Liver (tissue), 9 donors: ENCODE measurements around the gene RNF4. TPM values are rescaled to one million over a fixed set of nuclear protein-coding genes. Genes with fewer than 3 reads are reported as not detected.

ENCODE experiments used
- DNase-seq: peaks from one replicate; pipeline ENCODE4 v3.0.0-alpha.2; 2017; ENCODE audit warnings: low spot score
- H3K27ac ChIP-seq, 2 donors: one replicate each; pipeline ENCODE4 v1.7.0; 2013; ENCODE audit warnings: inconsistent platforms in 2 of 2, low read length in 2 of 2, control low read depth in 1 of 2, low read depth in 1 of 2, mild to moderate bottlenecking in 1 of 2
- H3K27me3 ChIP-seq, 4 donors: one replicate each; pipeline versions ENCODE4 v1.6.1 to v1.7.0; 2013; ENCODE audit warnings: low read length in 3 of 4, inconsistent platforms in 1 of 4, mild to moderate bottlenecking in 1 of 4, moderate library complexity in 1 of 4; ENCODE audit not compliant: control insufficient read depth in 4 of 4, insufficient read depth in 4 of 4
- H3K36me3 ChIP-seq, 4 donors: one replicate each; pipeline versions ENCODE4 v1.6.1 to v1.7.0; 2013; ENCODE audit warnings: low read length in 3 of 4, mild to moderate bottlenecking in 3 of 4, low read depth in 1 of 4, moderate library complexity in 1 of 4; ENCODE audit not compliant: control insufficient read depth in 4 of 4, insufficient read depth in 3 of 4
- H3K4me1 ChIP-seq, 4 donors: one replicate each; pipeline versions ENCODE4 v1.6.1 to v1.7.0; 2013; ENCODE audit warnings: low read length in 3 of 4, mild to moderate bottlenecking in 3 of 4, moderate library complexity in 1 of 4; ENCODE audit not compliant: control insufficient read depth in 4 of 4, insufficient read depth in 4 of 4
- H3K4me3 ChIP-seq, 3 donors: one replicate each; pipeline versions ENCODE4 v1.6.1 to v1.7.0; 2013; ENCODE audit warnings: low read length in 3 of 3, control low read depth in 1 of 3, low read depth in 1 of 3, mild to moderate bottlenecking in 1 of 3
- H3K9ac ChIP-seq, 2 donors: one replicate each; pipeline ENCODE4 v1.7.0; 2013; ENCODE audit warnings: low read length in 2 of 2, mild to moderate bottlenecking in 2 of 2, moderate library complexity in 2 of 2, control low read depth in 1 of 2, low read depth in 1 of 2
- H3K9me3 ChIP-seq, 4 donors: one replicate each; pipeline versions ENCODE4 v1.6.1 to v1.7.0; 2013; ENCODE audit warnings: low read length in 3 of 4; ENCODE audit not compliant: control insufficient read depth in 4 of 4
- GABPA ChIP-seq, 2 donors: IDR thresholded peaks in 1 of 2; conservative IDR thresholded peaks in 1 of 2; 2 replicates each; pipeline ENCODE4 v1.6.1; 2016; ENCODE audit warnings: antibody characterized with exemption in 2 of 2, mild to moderate bottlenecking in 1 of 2, moderate library complexity in 1 of 2
- HNF4A ChIP-seq, 2 donors: conservative IDR thresholded peaks; 2 replicates each; pipeline ENCODE4 v1.6.1; 2016; ENCODE audit warnings: antibody characterized with exemption in 2 of 2, mild to moderate bottlenecking in 2 of 2
- HNF4G ChIP-seq: IDR thresholded peaks from 2 replicates; pipeline ENCODE4 v1.6.1; 2016; ENCODE audit warnings: antibody characterized with exemption
- JUND ChIP-seq, 2 donors: IDR thresholded peaks; 2 replicates each; pipeline ENCODE4 v1.6.1; 2016; ENCODE audit warnings: antibody characterized with exemption in 2 of 2
- REST ChIP-seq: IDR thresholded peaks from 2 replicates; pipeline ENCODE4 v1.6.1; 2016; ENCODE audit warnings: antibody characterized with exemption, mild to moderate bottlenecking
- TAF1 ChIP-seq: conservative IDR thresholded peaks from 2 replicates; pipeline ENCODE4 v1.6.1; 2016; ENCODE audit warnings: antibody characterized with exemption, mild to moderate bottlenecking
- WGBS: extraction: QIAGEN DNeasy Blood & Tissue Kit; methylation state at CpG from one replicate; pipeline ENCODE4 v1.1.7; 2013; 5-methylcytosine and 5-hydroxymethylcytosine counted together
- polyA plus RNA-seq, 2 donors: library from polyadenylated mRNA; stranded (reverse) in 1 of 2; unstranded in 1 of 2; fragments of 200-250 nt in 1 of 2; fragments of >200 nt in 1 of 2; fragmentation: Nextera tagmentation in 1 of 2; extraction: Ambion mirVana in 1 of 2; gene quantifications; one replicate each; pipeline versions ENCODE4 v1.2.1 to v1.2.3, GENCODE V29; 2013 to 2015
- total RNA-seq, 2 donors: library from RNA; depleted of rRNA; stranded (reverse); fragments of >200 nt; gene quantifications; one replicate each; pipeline ENCODE4 v1.2.3, GENCODE V29; 2014
- TF ChIP-seq, protein P1 (sequence below): IDR thresholded peaks from 2 replicates; pipeline ENCODE4 v1.6.1; 2016; ENCODE audit warnings: antibody characterized with exemption
- TF ChIP-seq, protein P2 (sequence below): IDR thresholded peaks from 2 replicates; pipeline ENCODE4 v1.6.1; 2016; ENCODE audit warnings: antibody characterized with exemption
- TF ChIP-seq, protein P3 (sequence below): fragments of 150-350 bp; IDR thresholded peaks from 2 replicates; pipeline ENCODE4 v1.5.1; 2017; ENCODE audit warnings: improper control_type of control experiment, low read depth, low read length; ENCODE audit not compliant: missing input control
- donor health status: healthy.
- donor health status: healthy.
- donor health status: healthy.
- donor health status: healthy.
- donor health status: healthy.

The RNF4 gene
- total and polyA plus RNA-seq, 4 donors: 13.0 to 31.0 (median 17.2) TPM

DNA sequence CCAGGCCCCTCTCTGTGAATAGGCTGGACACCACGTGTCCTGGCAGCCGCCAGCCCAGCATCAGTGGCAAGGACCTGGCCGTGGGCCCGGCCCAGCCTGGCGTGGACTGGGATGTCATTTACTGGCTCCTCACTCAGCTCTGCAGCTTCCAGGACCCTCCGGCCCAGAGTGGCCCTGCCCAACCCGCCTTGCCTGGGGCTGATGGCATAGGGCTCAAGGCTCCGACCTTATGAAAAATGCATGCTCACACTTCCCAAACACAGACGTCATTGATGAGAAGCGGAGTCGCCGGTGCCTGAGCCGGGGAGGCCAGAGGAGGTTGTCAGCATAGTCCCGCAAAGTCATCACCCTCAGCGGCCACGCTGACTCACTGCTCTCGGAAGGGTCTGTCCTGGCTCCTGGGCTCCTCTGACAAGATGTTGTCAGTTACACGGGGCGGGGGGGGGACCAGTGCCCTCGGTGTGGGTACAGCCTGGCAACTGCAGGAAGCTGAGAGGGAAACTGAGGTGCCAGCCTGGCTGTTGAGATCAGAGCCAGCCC, 35.8 kb upstream of the RNF4 start:
- 83% methylated on average over 20 of the region's 20 CpGs for WGBS
- no peaks in the 10 kb centered on the region for H3K36me3 ChIP-seq
- H3K9me3 ChIP-seq: peaks cover 0 to 4% (median 1%) of the 10 kb centered on the region in 4 donors
- no peak overlapping the region for H3K27ac ChIP-seq
- no peak overlapping the region for H3K4me3 ChIP-seq
- H3K9ac ChIP-seq: no peak overlapping the region
- no peaks in the 10 kb centered on the region for H3K27me3 ChIP-seq
- no peak for DNase-seq
- TF ChIP-seq, protein P1, sequence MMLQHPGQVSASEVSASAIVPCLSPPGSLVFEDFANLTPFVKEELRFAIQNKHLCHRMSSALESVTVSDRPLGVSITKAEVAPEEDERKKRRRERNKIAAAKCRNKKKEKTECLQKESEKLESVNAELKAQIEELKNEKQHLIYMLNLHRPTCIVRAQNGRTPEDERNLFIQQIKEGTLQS: no peak
- TF ChIP-seq, protein P2, sequence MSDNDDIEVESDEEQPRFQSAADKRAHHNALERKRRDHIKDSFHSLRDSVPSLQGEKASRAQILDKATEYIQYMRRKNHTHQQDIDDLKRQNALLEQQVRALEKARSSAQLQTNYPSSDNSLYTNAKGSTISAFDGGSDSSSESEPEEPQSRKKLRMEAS: no peak
- TF ChIP-seq, protein P3, sequence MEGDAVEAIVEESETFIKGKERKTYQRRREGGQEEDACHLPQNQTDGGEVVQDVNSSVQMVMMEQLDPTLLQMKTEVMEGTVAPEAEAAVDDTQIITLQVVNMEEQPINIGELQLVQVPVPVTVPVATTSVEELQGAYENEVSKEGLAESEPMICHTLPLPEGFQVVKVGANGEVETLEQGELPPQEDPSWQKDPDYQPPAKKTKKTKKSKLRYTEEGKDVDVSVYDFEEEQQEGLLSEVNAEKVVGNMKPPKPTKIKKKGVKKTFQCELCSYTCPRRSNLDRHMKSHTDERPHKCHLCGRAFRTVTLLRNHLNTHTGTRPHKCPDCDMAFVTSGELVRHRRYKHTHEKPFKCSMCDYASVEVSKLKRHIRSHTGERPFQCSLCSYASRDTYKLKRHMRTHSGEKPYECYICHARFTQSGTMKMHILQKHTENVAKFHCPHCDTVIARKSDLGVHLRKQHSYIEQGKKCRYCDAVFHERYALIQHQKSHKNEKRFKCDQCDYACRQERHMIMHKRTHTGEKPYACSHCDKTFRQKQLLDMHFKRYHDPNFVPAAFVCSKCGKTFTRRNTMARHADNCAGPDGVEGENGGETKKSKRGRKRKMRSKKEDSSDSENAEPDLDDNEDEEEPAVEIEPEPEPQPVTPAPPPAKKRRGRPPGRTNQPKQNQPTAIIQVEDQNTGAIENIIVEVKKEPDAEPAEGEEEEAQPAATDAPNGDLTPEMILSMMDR: no peak
- no peaks in the 10 kb centered on the region for H3K4me1 ChIP-seq

DNA sequence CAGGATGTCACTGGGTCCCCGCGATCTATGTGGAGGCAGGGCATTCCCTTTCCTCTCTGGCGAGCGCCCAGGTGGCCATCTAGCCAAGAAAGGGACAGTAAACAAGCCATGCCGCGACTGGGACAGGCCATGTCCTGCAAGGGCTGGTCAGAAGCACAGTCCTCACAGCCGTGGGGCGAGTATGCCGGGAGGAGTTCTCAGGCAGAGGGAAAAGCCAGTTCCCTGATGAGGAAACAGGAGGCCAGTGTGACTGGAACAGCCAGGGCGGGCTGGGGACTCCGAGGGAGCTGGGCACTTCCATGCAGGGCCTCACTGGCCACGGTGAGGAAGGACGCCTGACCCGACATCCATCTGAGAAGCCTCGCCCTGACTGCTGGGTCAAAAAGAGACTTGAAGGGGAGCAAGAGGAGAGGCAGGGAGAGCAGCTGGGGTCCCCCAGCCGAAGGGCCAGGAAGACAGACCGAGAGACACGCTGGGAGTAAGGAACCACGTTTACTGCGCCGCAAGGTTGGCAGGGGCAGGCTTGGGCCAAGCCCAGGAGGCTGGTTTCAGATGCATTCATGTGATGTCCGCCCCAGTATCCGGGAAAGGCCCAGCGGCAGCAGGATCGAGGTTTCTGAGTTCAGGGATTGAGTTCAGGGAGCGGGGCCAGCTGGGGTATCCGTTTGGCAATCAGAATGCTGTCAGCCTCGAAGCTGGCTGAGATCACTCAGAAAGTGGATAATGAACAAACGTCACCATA, 35.1 kb upstream of the RNF4 start:
- Histone ChIP-seq H3K27ac (no peak overlapping the region), H3K27me3 (no peaks in the 10 kb centered on the region), H3K4me1 (no peaks in the 10 kb centered on the region), H3K4me3 (no peak overlapping the region), H3K9ac (no peak overlapping the region), H3K9me3 (peaks cover 0 to 4% (median 1%) of the 10 kb centered on the region in 4 donors), H3K36me3 (no peaks in the 10 kb centered on the region)
- DNase-seq: no peak
- TF ChIP-seq HNF4G (no peak), TAF1 (no peak), JUND (IDR thresholded peaks at IDR 0.05) (no peak), HNF4A (conservative IDR thresholded peaks at IDR 0.05) (no peak)
- TF ChIP-seq, protein P3: no peak
- 79% methylated on average over 29 of the region's 29 CpGs for WGBS

- no peak for TF ChIP-seq REST
- no peak for TF ChIP-seq GABPA (IDR thresholded peaks at IDR 0.05 in 1 of 2, conservative IDR thresholded peaks at IDR 0.05 in 1 of 2)
- TF ChIP-seq HNF4G: no peak
- H3K9me3 ChIP-seq: peaks cover 0 to 4% (median 1%) of the 10 kb centered on the region in 4 donors
- DNase-seq: no peak
- 71% methylated on average over 9 of the region's 9 CpGs for WGBS
- H3K27ac ChIP-seq: no peak overlapping the region
- no peaks in the 10 kb centered on the region for H3K36me3 ChIP-seq
- no peaks in the 10 kb centered on the region for H3K4me1 ChIP-seq
- no peak overlapping the region for H3K4me3 ChIP-seq
- H3K27me3 ChIP-seq: no peaks in the 10 kb centered on the region
- H3K9ac ChIP-seq: no peak overlapping the region
These were observed 34.5 kb upstream of the RNF4 start for GRCh38 chr4:2434420-2434819.
